Measurements from ENCODE around the gene APOL5.

GRCh38 chr22:35746248-35746647 is 28.6 kb downstream of the APOL5 start:
- no peak for TF ChIP-seq POLR2A (IDR thresholded peaks at IDR 0.05)
- TF ChIP-seq, protein P1, sequence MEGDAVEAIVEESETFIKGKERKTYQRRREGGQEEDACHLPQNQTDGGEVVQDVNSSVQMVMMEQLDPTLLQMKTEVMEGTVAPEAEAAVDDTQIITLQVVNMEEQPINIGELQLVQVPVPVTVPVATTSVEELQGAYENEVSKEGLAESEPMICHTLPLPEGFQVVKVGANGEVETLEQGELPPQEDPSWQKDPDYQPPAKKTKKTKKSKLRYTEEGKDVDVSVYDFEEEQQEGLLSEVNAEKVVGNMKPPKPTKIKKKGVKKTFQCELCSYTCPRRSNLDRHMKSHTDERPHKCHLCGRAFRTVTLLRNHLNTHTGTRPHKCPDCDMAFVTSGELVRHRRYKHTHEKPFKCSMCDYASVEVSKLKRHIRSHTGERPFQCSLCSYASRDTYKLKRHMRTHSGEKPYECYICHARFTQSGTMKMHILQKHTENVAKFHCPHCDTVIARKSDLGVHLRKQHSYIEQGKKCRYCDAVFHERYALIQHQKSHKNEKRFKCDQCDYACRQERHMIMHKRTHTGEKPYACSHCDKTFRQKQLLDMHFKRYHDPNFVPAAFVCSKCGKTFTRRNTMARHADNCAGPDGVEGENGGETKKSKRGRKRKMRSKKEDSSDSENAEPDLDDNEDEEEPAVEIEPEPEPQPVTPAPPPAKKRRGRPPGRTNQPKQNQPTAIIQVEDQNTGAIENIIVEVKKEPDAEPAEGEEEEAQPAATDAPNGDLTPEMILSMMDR (IDR thresholded peaks at IDR 0.05): no peak
